ENCODE results near the gene GPR137.

The GPR137 gene

GRCh38 chr11:64268893-64269539 lies 16.6 kb upstream of the GPR137 start:
- no peak for TF ChIP-seq MYC (IDR thresholded peaks at IDR 0.05; ENCODE audit: low read depth, low read length)
- peak; percentile 7 for TF ChIP-seq POLR2A (IDR thresholded peaks at IDR 0.05; ENCODE audit: extremely low read depth, insufficient read length)
- TF ChIP-seq MAX (IDR thresholded peaks at IDR 0.05; ENCODE audit: low read depth, low read length), result no peak
- no peak for TF ChIP-seq CTCF (IDR thresholded peaks at IDR 0.05; ENCODE audit: low read depth, low read length)
- H3K4me3 ChIP-seq (ENCODE audit: low read depth, low read length), result peak overlapping the region; percentile 72
- peak; percentile 73 for DNase-seq (ENCODE audit: low read depth)

- TF ChIP-seq CTCF (IDR thresholded peaks at IDR 0.05; ENCODE audit: low read depth, low read length) (no peak), MYC (IDR thresholded peaks at IDR 0.05; ENCODE audit: low read depth, low read length) (peak; percentile 39; the same call in 1 of the 2 replicates), POLR2A (IDR thresholded peaks at IDR 0.05; ENCODE audit: extremely low read depth, insufficient read length) (peak; percentile 68), MAX (IDR thresholded peaks at IDR 0.05; ENCODE audit: low read depth, low read length) (no peak)
- H3K4me3 ChIP-seq (ENCODE audit: low read depth, low read length), result peak overlapping the region; percentile 97
- DNase-seq (ENCODE audit: low read depth), result peak; percentile 100
Observed at GRCh38 chr11:64269540-64270220, 16.0 kb upstream of the GPR137 start.

GRCh38 chr11:64275031-64275800 lies 10.4 kb upstream of the GPR137 start:
- H3K4me3 ChIP-seq (ENCODE audit: low read depth, low read length), result no peak overlapping the region
- DNase-seq (ENCODE audit: low read depth), result no peak
- TF ChIP-seq MAX (IDR thresholded peaks at IDR 0.05; ENCODE audit: low read depth, low read length) (no peak), CTCF (IDR thresholded peaks at IDR 0.05; ENCODE audit: low read depth, low read length) (no peak), POLR2A (IDR thresholded peaks at IDR 0.05; ENCODE audit: extremely low read depth, insufficient read length) (no peak), MYC (IDR thresholded peaks at IDR 0.05; ENCODE audit: low read depth, low read length) (no peak)

- no peak overlapping the region for H3K4me3 ChIP-seq (ENCODE audit: low read depth, low read length)
- DNase-seq (ENCODE audit: low read depth), result no peak
- TF ChIP-seq MAX (IDR thresholded peaks at IDR 0.05; ENCODE audit: low read depth, low read length) (no peak), CTCF (IDR thresholded peaks at IDR 0.05; ENCODE audit: low read depth, low read length) (no peak), MYC (IDR thresholded peaks at IDR 0.05; ENCODE audit: low read depth, low read length) (no peak), POLR2A (IDR thresholded peaks at IDR 0.05; ENCODE audit: extremely low read depth, insufficient read length) (no peak)
Observed at GRCh38 chr11:64275841-64276240, 9.8 kb upstream of the GPR137 start.

GRCh38 chr11:64276653-64277431 lies 8.8 kb upstream of the GPR137 start:
- DNase-seq (ENCODE audit: low read depth), result no peak
- no peak for TF ChIP-seq MAX (IDR thresholded peaks at IDR 0.05; ENCODE audit: low read depth, low read length)
- no peak for TF ChIP-seq CTCF (IDR thresholded peaks at IDR 0.05; ENCODE audit: low read depth, low read length)
- TF ChIP-seq POLR2A (IDR thresholded peaks at IDR 0.05; ENCODE audit: extremely low read depth, insufficient read length), result no peak
- no peak for TF ChIP-seq MYC (IDR thresholded peaks at IDR 0.05; ENCODE audit: low read depth, low read length)
- no peak overlapping the region for H3K4me3 ChIP-seq (ENCODE audit: low read depth, low read length)

All from NB4 (cell line).